GM23338 (cell line): ENCODE measurements around the gene ELAC2. TPM values are rescaled to one million over a fixed set of nuclear protein-coding genes. Genes with fewer than 3 reads are reported as not detected.

Source experiments
- ATAC-seq: fragments of 200-7000 bp; cut with Tn5 transposase; 3 replicates; pipeline ENCODE4 v1.9.1; 2020
- DNase-seq: peaks from one replicate; pipeline ENCODE4 v3.0.0-alpha.2; 2015; ENCODE audit warnings: low spot score
- H2AFZ ChIP-seq: fragments of 200-600 bp; sonication (generic); 2 replicates; pipeline ENCODE4 v1.8.0; 2016; ENCODE audit warnings: antibody characterized with exemption, mild to moderate bottlenecking, moderate library complexity
- H3F3A ChIP-seq: fragments of 200-600 bp; sonication (generic); replicated peaks from 2 replicates; pipeline ENCODE4 v1.8.0; 2017; ENCODE audit warnings: antibody characterized with exemption, mixed run types, low read depth
- H3K27ac ChIP-seq: fragments of 200-600 bp; sonication (generic); 2 replicates; pipeline ENCODE4 v1.6.1; 2016; ENCODE audit warnings: low read depth
- H3K27me3 ChIP-seq: fragments of 200-600 bp; sonication (generic); 2 replicates; pipeline ENCODE4 v1.8.0; 2016; ENCODE audit warnings: mild to moderate bottlenecking, mixed run types, moderate library complexity; ENCODE audit not compliant: insufficient read depth
- H3K36me3 ChIP-seq: fragments of 200-600 bp; sonication (generic); 2 replicates; pipeline ENCODE4 v1.8.0; 2016; ENCODE audit warnings: mild to moderate bottlenecking; ENCODE audit not compliant: insufficient read depth
- H3K4me1 ChIP-seq: fragments of 200-600 bp; sonication (generic); 2 replicates; pipeline ENCODE4 v1.8.0; 2016; ENCODE audit warnings: mild to moderate bottlenecking, moderate library complexity; ENCODE audit not compliant: insufficient read depth
- H3K4me2 ChIP-seq: fragments of 200-600 bp; sonication (generic); 2 replicates; pipeline ENCODE4 v1.7.1; 2017; ENCODE audit warnings: mixed run types
- H3K4me3 ChIP-seq: fragments of 200-600 bp; sonication (generic); 2 replicates; pipeline ENCODE4 v1.6.1; 2016; ENCODE audit warnings: mixed run types
- H3K79me2 ChIP-seq: fragments of 200-600 bp; sonication (generic); replicated peaks from 2 replicates; pipeline ENCODE4 v1.8.0; 2017; ENCODE audit warnings: mild to moderate bottlenecking; ENCODE audit not compliant: insufficient read depth
- H3K9me2 ChIP-seq: fragments of 200-600 bp; sonication (generic); 2 replicates; pipeline ENCODE4 v1.8.0; 2017; ENCODE audit not compliant: insufficient read depth
- H4K20me1 ChIP-seq: fragments of 200-600 bp; sonication (generic); replicated peaks from 2 replicates; pipeline ENCODE4 v1.8.0; 2017; ENCODE audit warnings: mild to moderate bottlenecking; ENCODE audit not compliant: insufficient read depth
- H3K27ac Mint-ChIP-seq: 2 replicates; pipeline ENCODE4 v1.8.0; 2020; ENCODE audit warnings: inconsistent platforms, mild to moderate bottlenecking, moderate library complexity, mixed read lengths
- H3K27me3 Mint-ChIP-seq: 3 replicates; pipeline ENCODE4 v1.8.0; 2022; ENCODE audit warnings: low read depth, mild to moderate bottlenecking, moderate library complexity, mixed read lengths, inconsistent platforms; ENCODE audit not compliant: insufficient read depth, poor library complexity
- H3K36me3 Mint-ChIP-seq: 3 replicates; pipeline ENCODE4 v1.8.0; 2021; ENCODE audit warnings: low read depth, mild to moderate bottlenecking, inconsistent platforms, moderate library complexity, mixed read lengths
- H3K4me1 Mint-ChIP-seq: 3 replicates; pipeline ENCODE4 v1.8.0; 2020; ENCODE audit warnings: mild to moderate bottlenecking, inconsistent platforms, mixed read lengths
- H3K4me3 Mint-ChIP-seq: 3 replicates; pipeline ENCODE4 v1.8.0; 2021; ENCODE audit warnings: moderate library complexity, mild to moderate bottlenecking, inconsistent platforms, mixed read lengths
- H3K9me3 Mint-ChIP-seq: 3 replicates; pipeline ENCODE4 v1.8.0; 2020; ENCODE audit warnings: moderate library complexity, mild to moderate bottlenecking, inconsistent platforms, mixed read lengths
- CREB1 ChIP-seq: fragments of 250-450 bp; sonication (Bioruptor Pico); IDR thresholded peaks from 2 replicates; pipeline ENCODE4 v1.5.0; 2020; ENCODE audit warnings: low read depth, mild to moderate bottlenecking, moderate library complexity
- ETS1 ChIP-seq: IDR thresholded peaks from 2 replicates; pipeline ENCODE4 v1.6.1; 2016; ENCODE audit warnings: antibody characterized with exemption
- JUNB ChIP-seq: IDR thresholded peaks from one replicate; pipeline ENCODE4 v1.6.1; 2016; ENCODE audit warnings: antibody characterized with exemption; ENCODE audit not compliant: unreplicated experiment
- NANOG ChIP-seq: IDR thresholded peaks from 2 replicates; pipeline ENCODE4 v1.6.1; 2016; ENCODE audit warnings: antibody characterized with exemption, borderline replicate concordance
- POLR2AphosphoS5 ChIP-seq: IDR thresholded peaks from 2 replicates; pipeline ENCODE4 v1.6.1; 2016; ENCODE audit warnings: antibody characterized with exemption, low read depth
- REST ChIP-seq: IDR thresholded peaks from one replicate; pipeline ENCODE4 v1.6.1; 2018; ENCODE audit warnings: antibody characterized with exemption; ENCODE audit not compliant: unreplicated experiment
- ZNF114 ChIP-seq: fragments of 250-450 bp; sonication (Bioruptor Pico); IDR thresholded peaks from 2 replicates; pipeline ENCODE4 v1.5.0; 2020; ENCODE audit warnings: mild to moderate bottlenecking, moderate library complexity
- ZNF331 ChIP-seq: fragments of 250-450 bp; sonication (Bioruptor Pico); IDR thresholded peaks from 2 replicates; pipeline ENCODE4 v1.5.0; 2020; ENCODE audit warnings: low read depth, mild to moderate bottlenecking, moderate library complexity
- polyA plus RNA-seq: library from polyadenylated mRNA; unstranded; fragments of >200 nt; fragmentation: Nextera tagmentation; extraction: Ambion mirVana; gene quantifications from 2 replicates; pipeline ENCODE4 v1.2.1, GENCODE V29; 2016
- total RNA-seq: library from RNA; depleted of rRNA; stranded (reverse); fragments of >200 nt; shearing (Covaris generic); gene quantifications from 2 replicates; pipeline ENCODE4 v1.2.3, GENCODE V29; 2014
- TF ChIP-seq, protein P1 (sequence below), 2 experiments: fragments of 200-600 bp in 1 of 2; sonication (generic) in 1 of 2; conservative IDR thresholded peaks; 2 replicates each; pipeline versions ENCODE4 v1.5.1 to v1.6.1; 2016 to 2017; ENCODE audit warnings: antibody characterized with exemption in 2 of 2, low read depth in 2 of 2, mild to moderate bottlenecking in 2 of 2, moderate library complexity in 1 of 2

Gene ELAC2
- total and polyA plus RNA-seq, 2 experiments from 2014 or later, result 49.9 to 203 TPM

- Mint-ChIP-seq H3K9me3 (no peaks in the 10 kb centered on the region), H3K27me3 (peaks cover 9% of the 10 kb centered on the region), H3K36me3 (peaks cover 16% of the 10 kb centered on the region), H3K4me3 (no peak overlapping the region), H3K4me1 (peaks cover 31% of the 10 kb centered on the region), H3K27ac (peak overlapping the region; percentile 74)
- TF ChIP-seq ETS1, result no peak
- no peak for TF ChIP-seq JUNB
- TF ChIP-seq NANOG, result no peak
- no peak for TF ChIP-seq REST
- no peak for TF ChIP-seq CREB1
- TF ChIP-seq POLR2AphosphoS5, result no peak
- no peak for TF ChIP-seq ZNF331
- peaks cover 8% of the 10 kb centered on the region; the same call in 1 of the 2 replicates for H3K4me1 ChIP-seq
- H3K4me3 ChIP-seq, result no peak overlapping the region
- ATAC-seq (no peak), DNase-seq (no peak)
- no peak overlapping the region for H3K27ac ChIP-seq
- H3K27me3 ChIP-seq, result no peaks in the 10 kb centered on the region
- H3K9me2 ChIP-seq, result no peaks in the 10 kb centered on the region
- H4K20me1 ChIP-seq, result no peaks in the 10 kb centered on the region; the same call in 1 of the 2 replicates
- H3K79me2 ChIP-seq, result no peaks in the 10 kb centered on the region
- no peaks in the 10 kb centered on the region for H3F3A ChIP-seq
- H2AFZ ChIP-seq, result no peak overlapping the region
- H3K36me3 ChIP-seq, result no peaks in the 10 kb centered on the region
- H3K4me2 ChIP-seq, result no peak overlapping the region
These were observed 33.6 kb downstream of the ELAC2 start for GRCh38 chr17:12983991-12984884.

GRCh38 chr17:12982224-12982623 lies 35.6 kb downstream of the ELAC2 start:
- H3K9me2 ChIP-seq, result no peaks in the 10 kb centered on the region
- Mint-ChIP-seq H3K27ac (no peak overlapping the region), H3K9me3 (no peaks in the 10 kb centered on the region; the same call in 2 of the 3 replicates), H3K4me1 (peaks cover 22% of the 10 kb centered on the region), H3K27me3 (peaks cover 8% of the 10 kb centered on the region), H3K4me3 (no peak overlapping the region), H3K36me3 (peaks cover 8% of the 10 kb centered on the region; the same call in 2 of the 3 replicates)
- H3F3A ChIP-seq, result no peaks in the 10 kb centered on the region
- H3K36me3 ChIP-seq, result no peaks in the 10 kb centered on the region
- no peak overlapping the region for H3K4me3 ChIP-seq
- no peaks in the 10 kb centered on the region for H4K20me1 ChIP-seq
- ATAC-seq, result no peak
- no peak overlapping the region for H3K27ac ChIP-seq
- no peaks in the 10 kb centered on the region for H3K79me2 ChIP-seq
- H3K4me1 ChIP-seq, result 0 out of 2 replicates have a peak, but pooled peaks cover 9% of the 10 kb centered on the region
- H3K27me3 ChIP-seq, result no peaks in the 10 kb centered on the region
- DNase-seq, result no peak
- H3K4me2 ChIP-seq, result no peak overlapping the region
- no peak overlapping the region for H2AFZ ChIP-seq
- TF ChIP-seq ZNF114 (no peak), JUNB (no peak), ETS1 (no peak), POLR2AphosphoS5 (no peak), REST (no peak)
- TF ChIP-seq, protein P1, sequence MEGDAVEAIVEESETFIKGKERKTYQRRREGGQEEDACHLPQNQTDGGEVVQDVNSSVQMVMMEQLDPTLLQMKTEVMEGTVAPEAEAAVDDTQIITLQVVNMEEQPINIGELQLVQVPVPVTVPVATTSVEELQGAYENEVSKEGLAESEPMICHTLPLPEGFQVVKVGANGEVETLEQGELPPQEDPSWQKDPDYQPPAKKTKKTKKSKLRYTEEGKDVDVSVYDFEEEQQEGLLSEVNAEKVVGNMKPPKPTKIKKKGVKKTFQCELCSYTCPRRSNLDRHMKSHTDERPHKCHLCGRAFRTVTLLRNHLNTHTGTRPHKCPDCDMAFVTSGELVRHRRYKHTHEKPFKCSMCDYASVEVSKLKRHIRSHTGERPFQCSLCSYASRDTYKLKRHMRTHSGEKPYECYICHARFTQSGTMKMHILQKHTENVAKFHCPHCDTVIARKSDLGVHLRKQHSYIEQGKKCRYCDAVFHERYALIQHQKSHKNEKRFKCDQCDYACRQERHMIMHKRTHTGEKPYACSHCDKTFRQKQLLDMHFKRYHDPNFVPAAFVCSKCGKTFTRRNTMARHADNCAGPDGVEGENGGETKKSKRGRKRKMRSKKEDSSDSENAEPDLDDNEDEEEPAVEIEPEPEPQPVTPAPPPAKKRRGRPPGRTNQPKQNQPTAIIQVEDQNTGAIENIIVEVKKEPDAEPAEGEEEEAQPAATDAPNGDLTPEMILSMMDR (conservative IDR thresholded peaks at IDR 0.05; ENCODE audit: low read depth in 2 of 2), result no peak
